ENCODE measurements around the gene SPECC1.

DNA sequence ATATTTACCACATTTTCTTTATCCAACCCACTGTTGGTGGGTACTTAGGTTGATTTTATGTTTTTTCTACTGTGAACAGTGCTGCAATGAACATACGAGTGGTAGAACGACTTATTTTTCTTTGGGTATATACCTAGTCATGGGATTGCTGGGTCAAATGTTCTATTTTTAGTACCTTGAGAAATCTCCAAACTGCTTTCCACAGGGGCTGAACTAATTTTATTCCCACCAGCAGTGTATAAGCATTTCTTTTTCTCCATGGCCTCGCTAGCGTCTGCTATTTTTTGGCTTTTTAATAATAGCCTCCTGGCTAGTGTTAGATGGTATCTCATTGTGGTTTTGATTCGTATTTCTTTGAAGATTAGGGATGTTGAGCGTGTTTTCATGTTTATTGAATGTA, 255.8 kb downstream of the SPECC1 start:
- TF ChIP-seq ZNF274 (IDR thresholded peaks at IDR 0.05; ENCODE audit: low read depth, low read length) (no peak), YY1 (IDR thresholded peaks at IDR 0.05; ENCODE audit: insufficient read depth, insufficient read length) (no peak)

Measured in NT2/D1 (cell line).